Mucosa of stomach (tissue), 1 donor: Measurements from ENCODE around the gene TRAF5.

Experiments used
- H3K27me3 ChIP-seq: one replicate; pipeline ENCODE4 v1.7.0; 2013; ENCODE audit warnings: mild to moderate bottlenecking, low read length; ENCODE audit not compliant: control insufficient read depth, insufficient read depth
- H3K36me3 ChIP-seq: one replicate; pipeline ENCODE4 v1.7.0; 2013; ENCODE audit warnings: low read length; ENCODE audit not compliant: control insufficient read depth, insufficient read depth
- H3K4me1 ChIP-seq: one replicate; pipeline ENCODE4 v1.7.0; 2013; ENCODE audit warnings: mild to moderate bottlenecking, low read length; ENCODE audit not compliant: control insufficient read depth, insufficient read depth
- H3K4me3 ChIP-seq: one replicate; pipeline ENCODE4 v1.7.0; 2013; ENCODE audit warnings: low read length
- H3K9ac ChIP-seq: one replicate; pipeline ENCODE4 v1.7.0; 2013; ENCODE audit warnings: mild to moderate bottlenecking, low read length, moderate library complexity
- H3K9me3 ChIP-seq: one replicate; pipeline ENCODE4 v1.7.0; 2013; ENCODE audit warnings: mild to moderate bottlenecking, low read length, moderate library complexity; ENCODE audit not compliant: control insufficient read depth
- donor health status: Pancreatic carcinoma.

TRAF5 gene

DNA sequence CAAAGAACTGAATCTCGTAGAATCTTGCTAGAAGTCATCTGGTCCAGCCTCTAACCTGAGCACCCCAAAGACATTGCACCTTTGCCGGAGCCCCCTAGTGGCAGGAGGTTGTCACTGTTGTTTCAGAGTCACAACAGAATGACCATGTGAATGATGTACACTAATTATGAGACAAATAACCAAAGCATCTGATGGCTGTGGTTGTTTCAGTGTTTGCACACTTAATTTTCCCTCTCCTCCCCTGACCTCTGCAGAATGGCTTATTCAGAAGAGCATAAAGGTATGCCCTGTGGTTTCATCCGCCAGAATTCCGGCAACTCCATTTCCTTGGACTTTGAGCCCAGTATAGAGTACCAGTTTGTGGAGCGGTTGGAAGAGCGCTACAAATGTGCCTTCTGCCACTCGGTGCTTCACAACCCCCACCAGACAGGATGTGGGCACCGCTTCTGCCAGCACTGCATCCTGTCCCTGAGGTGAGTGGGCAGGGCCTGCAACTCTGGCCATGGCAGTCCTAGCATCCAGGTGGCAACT, 26.4 kb downstream of the TRAF5 start:
- Histone ChIP-seq H3K9me3 (no peaks in the 10 kb centered on the region), H3K9ac (no peak overlapping the region), H3K4me1 (peaks cover 8% of the 10 kb centered on the region), H3K4me3 (no peak overlapping the region), H3K27me3 (no peaks in the 10 kb centered on the region), H3K36me3 (no peaks in the 10 kb centered on the region)

DNA sequence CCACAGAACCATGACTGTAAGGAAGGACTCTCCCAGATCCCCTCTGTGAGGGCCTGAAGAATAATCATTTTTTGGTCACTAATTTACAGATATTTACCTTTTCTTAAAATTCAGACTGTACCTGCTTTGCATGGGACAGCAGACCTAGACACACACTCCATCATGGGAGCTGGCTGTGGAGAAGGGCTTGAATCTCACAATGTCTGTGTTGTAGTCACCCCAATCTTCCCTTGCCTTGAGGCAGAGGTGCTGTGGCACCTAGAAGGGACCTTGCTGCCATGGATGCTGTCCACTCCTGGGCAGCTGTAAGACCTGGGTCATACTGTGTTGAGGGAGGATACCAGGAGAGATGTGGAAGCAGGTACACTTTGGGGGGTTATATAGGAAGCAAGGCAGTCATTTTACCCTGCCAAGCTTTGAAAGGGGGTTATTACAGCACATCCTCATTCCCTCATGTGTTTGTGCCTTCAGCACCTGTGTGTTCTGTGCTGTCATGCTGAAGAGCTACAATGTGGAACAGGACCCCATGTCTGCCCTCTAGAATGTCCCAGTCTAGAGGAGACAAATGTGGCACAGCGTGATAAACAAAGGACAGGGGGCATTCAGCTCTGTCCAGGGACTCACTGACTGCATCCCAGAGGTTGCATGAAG, 27.1 kb downstream of the TRAF5 start:
- Histone ChIP-seq H3K27me3 (no peaks in the 10 kb centered on the region), H3K36me3 (no peaks in the 10 kb centered on the region), H3K9ac (no peak overlapping the region), H3K4me3 (no peak overlapping the region), H3K4me1 (peaks cover 8% of the 10 kb centered on the region), H3K9me3 (no peaks in the 10 kb centered on the region)

DNA sequence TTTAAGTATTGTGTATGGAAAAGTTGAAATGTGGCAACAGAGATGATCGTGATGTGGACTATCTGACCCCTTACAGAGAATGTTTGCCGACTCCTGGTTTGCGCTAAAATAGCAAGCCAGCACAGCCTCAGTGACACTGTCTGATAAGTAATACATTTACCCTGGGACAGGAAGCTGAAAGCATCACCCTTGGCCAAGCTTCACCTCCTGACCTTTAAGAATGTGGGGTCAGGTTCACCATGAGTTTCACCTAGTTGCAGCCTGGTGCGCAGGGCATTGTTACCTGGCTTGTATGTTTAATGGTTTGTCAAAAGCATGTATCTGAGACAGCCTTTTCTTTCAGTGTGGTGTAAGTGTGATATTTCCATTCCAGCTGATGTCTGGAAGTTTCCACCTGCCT, 29.2 kb downstream of the TRAF5 start:
- H3K4me1 ChIP-seq = no peaks in the 10 kb centered on the region
- H3K27me3 ChIP-seq = no peaks in the 10 kb centered on the region
- H3K9ac ChIP-seq = no peak overlapping the region
- H3K9me3 ChIP-seq = no peaks in the 10 kb centered on the region
- no peak overlapping the region for H3K4me3 ChIP-seq
- no peaks in the 10 kb centered on the region for H3K36me3 ChIP-seq

DNA sequence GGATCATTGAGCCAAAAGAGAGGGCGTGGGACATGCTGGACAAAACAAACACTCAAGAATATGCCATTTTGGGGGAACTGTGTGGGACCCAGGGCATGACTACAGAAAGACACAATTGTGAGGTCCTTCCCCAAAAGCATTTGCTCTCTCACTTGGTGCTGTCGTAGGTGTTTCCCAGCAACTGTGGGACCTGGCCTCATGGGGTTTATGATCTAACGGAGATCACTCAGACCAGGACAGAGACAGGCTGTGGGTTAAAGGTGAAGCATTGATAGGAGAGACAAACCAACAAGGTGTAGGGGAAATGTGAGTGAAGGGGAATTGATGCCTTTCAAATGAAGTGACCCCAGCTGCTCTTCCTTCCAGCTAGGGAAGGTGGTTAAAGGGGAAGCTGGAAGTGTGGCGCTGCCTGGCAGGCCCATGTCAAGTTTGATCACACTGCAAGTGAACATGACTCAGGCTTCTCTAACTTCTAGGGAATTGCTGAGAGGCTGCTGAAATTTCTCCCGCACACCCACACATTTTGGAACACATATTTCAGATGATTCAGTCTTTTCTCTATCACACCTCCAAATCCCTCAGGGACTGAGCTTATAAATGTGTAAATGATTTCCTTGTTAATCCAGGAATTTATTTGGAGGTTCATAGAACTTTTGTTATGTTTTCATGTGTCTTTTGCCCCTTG, 30.2 kb downstream of the TRAF5 start:
- H3K4me3 ChIP-seq = no peak overlapping the region
- H3K9ac ChIP-seq = no peak overlapping the region
- no peaks in the 10 kb centered on the region for H3K36me3 ChIP-seq
- no peaks in the 10 kb centered on the region for H3K27me3 ChIP-seq
- no peaks in the 10 kb centered on the region for H3K4me1 ChIP-seq
- no peaks in the 10 kb centered on the region for H3K9me3 ChIP-seq

DNA sequence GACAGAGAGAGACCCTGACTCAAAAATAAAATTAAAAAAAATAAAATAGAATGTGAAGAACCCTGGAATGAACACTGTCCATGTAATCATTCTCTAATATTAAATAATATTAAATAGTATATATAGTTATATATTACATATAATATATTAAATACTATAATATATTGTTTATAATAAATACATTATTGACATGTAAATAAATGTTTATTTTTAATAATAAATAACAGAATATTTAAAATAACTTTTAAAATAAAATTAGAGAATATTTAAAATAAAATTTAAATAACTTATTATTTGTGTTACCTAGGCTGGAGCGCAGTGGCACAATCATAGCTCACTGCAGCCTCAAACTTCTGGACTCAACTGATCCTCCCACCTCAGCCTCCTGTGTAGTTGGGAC, 32.1 kb downstream of the TRAF5 start:
- H3K4me3 ChIP-seq = no peak overlapping the region
- H3K27me3 ChIP-seq = no peaks in the 10 kb centered on the region
- H3K9ac ChIP-seq = no peak overlapping the region
- no peaks in the 10 kb centered on the region for H3K4me1 ChIP-seq
- no peaks in the 10 kb centered on the region for H3K36me3 ChIP-seq
- no peaks in the 10 kb centered on the region for H3K9me3 ChIP-seq

DNA sequence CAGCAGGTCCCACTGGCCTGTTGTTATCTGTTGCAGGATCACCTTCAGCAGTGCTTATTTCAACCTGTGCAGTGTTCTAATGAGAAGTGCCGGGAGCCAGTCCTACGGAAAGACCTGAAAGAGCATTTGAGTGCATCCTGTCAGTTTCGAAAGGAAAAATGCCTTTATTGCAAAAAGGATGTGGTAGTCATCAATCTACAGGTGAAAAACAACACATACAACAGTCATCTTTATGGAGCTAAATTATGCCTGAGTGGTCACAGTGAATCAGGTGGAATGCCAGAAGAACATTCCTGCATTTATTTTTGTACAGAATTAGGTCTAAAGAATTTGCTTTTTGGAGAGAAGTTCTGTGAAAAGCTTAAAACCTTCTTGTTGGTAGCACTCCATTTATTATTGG, 33.2 kb downstream of the TRAF5 start:
- no peaks in the 10 kb centered on the region for H3K4me1 ChIP-seq
- no peak overlapping the region for H3K9ac ChIP-seq
- H3K36me3 ChIP-seq = no peaks in the 10 kb centered on the region
- H3K9me3 ChIP-seq = no peaks in the 10 kb centered on the region
- H3K4me3 ChIP-seq = no peak overlapping the region
- no peaks in the 10 kb centered on the region for H3K27me3 ChIP-seq

DNA sequence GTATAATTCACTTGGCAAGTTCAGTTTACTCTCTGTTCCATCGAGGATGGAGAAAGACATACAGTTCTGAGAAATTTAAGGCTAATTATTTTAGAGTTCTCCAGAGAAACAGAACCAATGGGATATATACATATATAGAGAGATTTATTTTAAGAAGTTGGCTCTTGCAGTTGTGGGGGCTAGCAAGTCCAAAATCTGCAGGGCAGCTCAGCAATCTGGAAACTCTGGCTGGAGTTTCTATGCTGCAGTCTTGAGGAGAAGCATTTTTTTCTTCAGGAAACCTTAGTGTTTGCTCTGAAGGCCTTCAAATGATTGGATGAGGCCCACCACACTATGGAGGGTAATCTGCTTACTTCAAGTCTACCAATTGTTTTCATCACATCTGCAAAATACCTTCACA, 34.6 kb downstream of the TRAF5 start:
- no peaks in the 10 kb centered on the region for H3K4me1 ChIP-seq
- no peak overlapping the region for H3K4me3 ChIP-seq
- H3K36me3 ChIP-seq = no peaks in the 10 kb centered on the region
- H3K9ac ChIP-seq = no peak overlapping the region
- H3K9me3 ChIP-seq = no peaks in the 10 kb centered on the region
- H3K27me3 ChIP-seq = no peaks in the 10 kb centered on the region

DNA sequence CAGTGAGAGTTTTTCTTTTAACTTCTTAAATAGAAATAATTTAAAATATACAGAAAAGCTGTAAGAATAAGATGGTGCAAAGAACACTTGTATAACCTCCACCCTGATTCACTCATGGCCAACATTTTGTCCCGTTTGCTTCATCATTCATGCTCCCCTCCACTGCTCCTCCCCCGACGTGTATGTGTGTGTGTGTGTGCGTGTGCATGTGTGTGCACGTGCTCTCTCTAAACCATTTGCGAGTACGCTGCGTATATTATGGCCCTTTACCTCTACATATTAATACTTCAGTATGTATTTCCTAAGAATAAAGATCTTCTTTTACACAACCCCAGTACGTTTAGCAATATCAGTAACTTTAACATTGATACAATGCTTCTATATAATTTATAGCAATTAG, 43.0 kb downstream of the TRAF5 start:
- H3K27me3 ChIP-seq = no peaks in the 10 kb centered on the region
- no peak overlapping the region for H3K4me3 ChIP-seq
- H3K36me3 ChIP-seq = no peaks in the 10 kb centered on the region
- H3K9ac ChIP-seq = no peak overlapping the region
- no peaks in the 10 kb centered on the region for H3K9me3 ChIP-seq
- H3K4me1 ChIP-seq = no peaks in the 10 kb centered on the region

DNA sequence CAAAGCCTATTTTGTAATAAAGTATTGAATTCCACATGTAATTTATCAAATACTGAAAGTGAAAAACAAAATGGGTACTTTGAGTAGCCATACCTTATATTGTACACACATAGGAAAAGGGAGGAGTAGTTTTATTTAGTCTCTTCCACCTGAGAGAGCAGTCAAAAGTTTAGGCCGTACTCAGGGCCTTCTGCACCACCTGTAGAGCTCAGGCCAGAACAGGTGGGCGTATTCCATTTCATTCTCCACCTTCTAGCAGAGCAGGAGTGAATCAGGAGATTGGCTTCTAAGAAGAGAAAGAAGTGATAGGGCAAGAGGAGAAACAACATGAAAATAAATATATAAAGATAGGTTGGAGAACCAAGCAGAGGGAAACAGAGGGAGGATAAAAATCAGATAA, 44.0 kb downstream of the TRAF5 start:
- Histone ChIP-seq H3K36me3 (no peaks in the 10 kb centered on the region), H3K27me3 (no peaks in the 10 kb centered on the region)

DNA sequence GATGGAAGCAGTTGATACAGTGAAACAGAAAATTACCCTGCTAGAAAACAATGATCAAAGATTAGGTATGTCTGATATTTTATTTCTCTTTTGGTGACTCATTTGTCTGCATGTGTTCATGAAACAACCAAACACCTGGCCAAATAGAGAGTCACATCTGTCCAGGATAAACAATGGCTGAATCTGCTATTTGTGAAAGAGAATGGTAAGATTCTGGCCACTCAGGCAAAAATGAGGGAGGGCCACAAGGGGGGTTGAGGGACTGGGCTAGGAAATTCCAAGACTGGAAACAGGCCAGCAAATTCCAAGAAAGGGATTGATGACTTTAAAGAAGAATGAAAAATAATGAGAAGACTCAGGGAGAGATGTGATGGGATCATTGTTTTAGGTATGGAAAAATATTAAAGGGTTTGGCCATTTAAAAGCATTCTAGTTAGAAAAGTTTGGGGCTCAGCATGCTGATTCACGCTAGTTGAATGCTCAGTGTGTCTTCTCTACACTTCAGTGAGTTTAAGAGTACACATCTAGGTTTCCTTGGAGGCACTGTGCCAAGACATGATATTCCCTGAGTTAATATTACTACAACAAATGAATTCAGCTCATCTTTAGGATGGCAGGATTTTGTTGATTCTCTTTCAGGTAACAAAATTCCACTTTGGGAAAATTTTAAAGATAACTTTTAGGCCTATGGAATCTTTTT, 44.9 kb downstream of the TRAF5 start:
- Histone ChIP-seq H3K36me3 (no peaks in the 10 kb centered on the region), H3K4me3 (no peak overlapping the region)

More for the DNA sequence above, 44.0 kb downstream of the TRAF5 start:
- H3K4me3 ChIP-seq = no peak overlapping the region
- H3K4me1 ChIP-seq = peaks cover 8% of the 10 kb centered on the region
- no peak overlapping the region for H3K9ac ChIP-seq
- no peaks in the 10 kb centered on the region for H3K9me3 ChIP-seq

DNA sequence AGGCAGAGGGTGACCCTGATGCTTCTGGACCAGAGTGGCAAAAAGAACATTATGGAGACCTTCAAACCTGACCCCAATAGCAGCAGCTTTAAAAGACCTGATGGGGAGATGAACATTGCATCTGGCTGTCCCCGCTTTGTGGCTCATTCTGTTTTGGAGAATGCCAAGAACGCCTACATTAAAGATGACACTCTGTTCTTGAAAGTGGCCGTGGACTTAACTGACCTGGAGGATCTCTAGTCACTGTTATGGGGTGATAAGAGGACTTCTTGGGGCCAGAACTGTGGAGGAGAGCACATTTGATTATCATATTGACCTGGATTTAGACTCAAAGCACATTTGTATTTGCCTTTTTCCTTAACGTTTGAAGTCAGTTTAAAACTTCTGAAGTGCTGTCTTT, 45.8 kb downstream of the TRAF5 start:
- Histone ChIP-seq H3K9ac (no peak overlapping the region), H3K36me3 (no peaks in the 10 kb centered on the region), H3K4me1 (peaks cover 9% of the 10 kb centered on the region), H3K4me3 (no peak overlapping the region), H3K27me3 (no peaks in the 10 kb centered on the region), H3K9me3 (no peaks in the 10 kb centered on the region)

More for the DNA sequence above, 44.9 kb downstream of the TRAF5 start:
- Histone ChIP-seq H3K4me1 (peaks cover 9% of the 10 kb centered on the region), H3K9ac (no peak overlapping the region), H3K9me3 (no peaks in the 10 kb centered on the region), H3K27me3 (no peaks in the 10 kb centered on the region)

DNA sequence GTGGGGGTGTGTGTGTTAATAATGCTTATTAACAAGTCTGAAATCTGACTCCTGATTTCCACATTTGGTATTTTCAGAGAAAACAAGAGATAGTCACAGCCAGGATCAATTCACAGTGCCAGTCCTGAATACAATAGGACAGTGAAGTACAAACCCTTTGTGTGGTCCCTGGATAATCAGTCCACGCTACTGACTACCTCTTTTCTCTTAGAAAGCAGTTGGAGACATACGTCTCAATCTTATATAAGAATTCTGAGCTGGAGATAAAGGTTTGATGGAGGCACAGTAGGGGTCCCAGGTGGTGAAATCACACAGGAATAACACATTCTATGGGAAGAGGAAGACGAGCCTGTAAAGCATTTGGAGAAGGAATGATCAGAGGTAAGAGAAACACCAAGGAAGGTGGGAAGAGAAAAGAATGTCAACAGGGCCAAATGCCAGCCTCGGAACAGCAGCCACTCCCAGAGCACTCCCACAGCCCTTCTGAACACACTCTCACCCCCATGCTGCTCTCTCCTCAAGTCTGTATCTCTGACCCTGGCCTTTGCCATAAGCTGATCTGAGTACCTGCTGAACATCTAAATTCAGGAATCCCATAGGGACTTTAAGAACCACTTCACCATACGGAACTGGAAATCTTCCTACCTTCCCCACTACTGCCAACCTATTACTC, 48.6 kb downstream of the TRAF5 start:
- Histone ChIP-seq H3K27me3 (no peaks in the 10 kb centered on the region), H3K4me3 (no peak overlapping the region), H3K36me3 (no peaks in the 10 kb centered on the region), H3K4me1 (peaks cover 9% of the 10 kb centered on the region), H3K9ac (no peak overlapping the region), H3K9me3 (no peaks in the 10 kb centered on the region)
